Measurements from ENCODE around the gene ME3. TPM values are rescaled to one million over a fixed set of nuclear protein-coding genes. Genes with fewer than 3 reads are reported as not detected.

ME3 gene
- total RNA-seq, 1 donor from 2014 or later: 19.9 TPM

DNA sequence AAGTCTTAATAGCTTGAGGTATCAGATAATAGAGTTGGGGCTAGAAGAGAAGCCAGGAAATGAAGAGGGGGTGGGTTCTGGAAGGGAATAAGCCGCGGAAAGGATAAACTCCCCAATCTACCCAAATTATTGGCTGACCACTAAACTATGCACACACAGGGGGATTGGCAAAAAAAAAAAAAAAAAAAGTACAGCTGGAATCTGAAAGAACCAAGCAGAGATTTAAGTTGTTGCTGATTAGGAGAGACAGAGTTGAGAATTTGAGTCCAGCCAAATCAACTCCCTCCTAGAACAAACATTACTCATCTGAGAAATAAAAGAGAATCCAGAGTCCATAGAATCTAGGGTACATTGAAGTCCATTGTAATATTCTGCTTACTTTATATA lies 162.8 kb downstream of the ME3 start:
- no peak for DNase-seq (ENCODE audit: low spot score)
- intact Hi-C loops (cut with DNase I): no loop called here

DNA sequence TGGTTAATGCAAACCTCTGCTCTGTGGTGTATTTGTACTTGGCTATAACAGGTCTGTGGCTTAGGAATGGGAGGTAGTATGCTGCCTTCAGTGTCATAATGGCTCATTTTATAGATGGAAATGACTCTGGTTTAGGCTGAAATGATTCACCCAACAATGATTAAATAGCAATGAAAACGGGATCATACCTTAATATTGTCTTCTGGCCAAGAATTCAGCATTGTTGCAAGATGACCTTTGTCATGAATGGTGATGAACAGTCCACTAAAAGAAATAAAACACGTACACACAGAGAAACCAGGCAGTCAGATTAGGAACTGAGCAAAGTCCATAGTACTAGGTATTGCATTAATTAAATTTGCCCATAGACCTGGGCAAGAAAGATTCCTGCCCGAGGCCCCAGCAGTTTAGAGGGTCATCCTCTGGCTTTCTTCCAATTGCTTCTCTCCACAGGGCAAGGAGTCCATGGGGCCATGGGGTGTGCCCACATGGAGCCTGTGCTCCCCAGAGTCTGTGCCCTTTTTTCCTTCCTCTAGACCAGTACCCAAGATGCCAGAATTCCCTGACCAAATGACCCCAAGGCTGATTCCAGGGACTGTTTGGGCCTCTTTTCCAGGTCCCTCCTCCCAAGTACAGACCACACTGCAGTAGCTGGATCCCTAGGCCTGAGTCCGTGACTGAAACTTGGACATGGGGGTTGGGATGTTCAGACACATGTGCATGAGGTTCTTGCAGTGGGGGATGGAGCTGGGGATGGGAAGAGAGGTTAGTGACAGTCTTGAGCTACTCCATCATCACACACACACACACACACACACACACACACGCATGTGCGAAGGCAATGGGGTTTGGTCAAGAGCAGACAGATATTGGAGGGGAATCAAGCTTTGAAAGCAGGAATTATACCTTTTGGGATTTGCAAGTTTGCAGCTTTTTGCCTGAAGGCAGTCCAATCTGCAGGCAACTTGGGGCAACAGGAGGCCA lies 163.5 kb downstream of the ME3 start:
- DNase-seq (ENCODE audit: low spot score): no peak
- intact Hi-C loops (cut with DNase I): no loop called here

GRCh38 chr11:86507249-86507845 lies 165.1 kb downstream of the ME3 start:
- intact Hi-C loops (cut with DNase I): no loop called here
- DNase-seq (ENCODE audit: low spot score): no peak

- intact Hi-C loops (cut with DNase I): no loop called here
- no peak for DNase-seq (ENCODE audit: low spot score)
Observed at GRCh38 chr11:86506235-86506634, 166.2 kb downstream of the ME3 start.

DNA sequence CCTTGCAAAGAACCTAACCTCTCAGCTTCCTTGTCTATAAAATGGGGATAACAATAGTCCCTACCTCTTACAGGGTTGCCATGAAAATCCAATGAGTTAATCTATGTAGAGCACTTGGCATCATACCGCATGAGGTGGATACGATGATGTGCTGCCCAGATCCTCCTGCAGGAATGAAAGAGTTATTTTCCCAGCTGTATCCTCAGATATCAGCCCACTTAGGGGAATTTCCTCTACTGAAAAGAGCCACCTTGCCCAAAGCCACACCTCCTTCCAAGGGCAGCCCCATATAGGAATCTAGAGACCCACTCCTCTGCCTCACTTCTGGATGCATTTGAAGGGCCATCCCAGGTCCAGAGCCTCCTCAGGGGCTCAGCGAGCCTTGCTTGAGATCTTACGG lies 169.3 kb downstream of the ME3 start:
- intact Hi-C loops (cut with DNase I): no loop called here

DNA sequence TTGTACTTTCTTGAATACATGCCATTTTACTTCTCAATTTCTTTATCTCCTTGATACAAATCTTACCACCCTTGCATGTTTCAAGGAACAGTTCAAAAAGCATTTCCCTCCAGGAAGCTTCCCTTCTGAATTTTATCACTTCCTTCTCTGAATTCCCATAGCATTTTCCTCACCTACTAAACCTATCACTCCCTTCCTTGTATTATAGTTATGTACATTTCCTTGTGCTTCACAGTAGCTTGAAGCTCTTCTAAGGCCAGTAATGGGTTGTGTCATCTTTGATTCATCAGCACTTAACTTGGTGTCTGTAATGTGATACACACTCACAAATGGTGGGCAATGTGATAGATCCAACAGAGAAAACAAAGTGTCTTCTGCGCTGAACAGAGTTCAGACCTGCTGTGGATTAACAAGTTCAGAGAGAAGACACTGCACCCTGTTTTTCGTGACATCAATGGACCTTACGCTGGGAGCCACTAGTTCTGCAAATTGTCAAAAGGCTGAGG lies 170.2 kb downstream of the ME3 start:
- intact Hi-C loops (cut with DNase I): no loop called here
- DNase-seq (ENCODE audit: low spot score): no peak

More for the DNA sequence above, 169.3 kb downstream of the ME3 start:
- no peak for DNase-seq (ENCODE audit: low spot score)

GRCh38 chr11:86500500-86501140 lies 171.8 kb downstream of the ME3 start:
- intact Hi-C loops (cut with DNase I): no loop called here
- no peak for DNase-seq (ENCODE audit: low spot score)

DNA sequence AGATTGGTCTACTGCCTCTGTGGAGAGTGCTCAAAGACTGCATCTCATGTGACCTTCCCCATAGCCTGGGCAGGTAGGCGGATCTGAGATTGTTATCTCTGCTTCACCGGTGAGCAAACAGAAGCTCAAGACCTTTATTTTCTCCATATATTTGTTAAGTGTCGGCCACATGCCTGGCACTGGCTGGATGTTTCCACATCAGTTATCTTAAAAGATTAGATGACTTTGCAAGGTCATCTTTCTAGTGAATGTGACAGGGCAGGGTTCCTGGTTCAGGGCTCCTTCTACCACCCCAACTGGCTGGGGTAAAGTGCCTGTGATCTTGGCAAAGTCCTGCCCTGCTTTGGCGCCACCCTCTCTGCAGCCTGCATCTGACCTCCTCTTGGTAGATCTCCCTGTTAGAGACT lies 172.7 kb downstream of the ME3 start:
- no peak for DNase-seq (ENCODE audit: low spot score)
- intact Hi-C loops (cut with DNase I): no loop called here

DNA sequence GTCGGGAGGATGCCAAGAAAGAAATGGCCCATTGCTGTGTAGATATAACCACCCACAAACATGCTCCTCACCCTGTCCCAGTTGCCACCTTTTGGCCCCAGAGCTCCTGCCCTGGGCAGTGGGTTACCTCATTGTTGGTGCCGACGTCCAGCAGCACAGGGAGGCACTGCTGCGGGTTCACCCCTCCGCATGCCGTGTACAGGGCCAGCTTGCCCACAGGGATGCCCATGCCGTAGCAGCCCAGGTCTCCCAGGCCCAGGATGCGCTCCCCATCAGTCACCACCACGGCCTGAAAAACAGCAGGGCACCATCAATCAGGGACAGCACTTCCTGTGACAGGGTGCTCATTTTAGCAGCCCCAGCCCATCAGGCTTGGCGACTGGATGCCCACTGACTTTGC lies 174.6 kb downstream of the ME3 start:
- intact Hi-C loops (cut with DNase I): no loop called here
- DNase-seq (ENCODE audit: low spot score): no peak

- DNase-seq (ENCODE audit: low spot score): no peak
- intact Hi-C loops (cut with DNase I): no loop called here
Observed at GRCh38 chr11:86497310-86497709, 175.1 kb downstream of the ME3 start.

DNA sequence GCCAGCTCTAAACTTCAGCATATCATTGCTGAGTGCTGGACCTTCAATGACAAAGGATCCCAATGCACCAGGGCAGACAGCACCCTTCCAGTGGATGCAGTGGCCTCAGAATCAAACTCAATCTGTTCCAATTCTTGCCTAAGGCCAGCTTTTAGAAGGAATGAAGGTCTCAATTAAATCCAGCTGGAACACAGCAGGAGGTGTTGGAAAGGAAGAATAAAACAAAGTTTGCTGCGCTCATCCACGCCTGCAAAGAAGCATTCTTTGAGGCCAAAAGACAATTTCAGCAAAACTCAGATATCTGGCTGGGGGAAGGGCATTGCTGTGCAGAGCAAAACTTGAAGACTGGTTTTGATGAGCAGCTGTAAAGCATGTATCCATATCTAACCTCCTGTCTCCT lies 177.1 kb downstream of the ME3 start:
- intact Hi-C loops (cut with DNase I): no loop called here
- DNase-seq (ENCODE audit: low spot score): no peak

- DNase-seq (ENCODE audit: low spot score): no peak
- intact Hi-C loops (cut with DNase I): no loop called here
Observed at GRCh38 chr11:86492370-86493010, 179.9 kb downstream of the ME3 start.

GRCh38 chr11:86491027-86491426 lies 181.4 kb downstream of the ME3 start:
- no peak for DNase-seq (ENCODE audit: low spot score)
- intact Hi-C loops (cut with DNase I): no loop called here

GRCh38 chr11:86490582-86490981 lies 181.8 kb downstream of the ME3 start:
- intact Hi-C loops (cut with DNase I): no loop called here
- no peak for DNase-seq (ENCODE audit: low spot score)

- intact Hi-C loops (cut with DNase I): no loop called here
- no peak for DNase-seq (ENCODE audit: low spot score)
Observed at GRCh38 chr11:86489442-86489841, 183.0 kb downstream of the ME3 start.

GRCh38 chr11:86488553-86488952 lies 183.9 kb downstream of the ME3 start:
- intact Hi-C loops (cut with DNase I): no loop called here
- DNase-seq (ENCODE audit: low spot score): no peak

GRCh38 chr11:86487671-86488070 lies 184.7 kb downstream of the ME3 start:
- intact Hi-C loops (cut with DNase I): no loop called here
- DNase-seq (ENCODE audit: low spot score): no peak

GRCh38 chr11:86486261-86487030 lies 186.0 kb downstream of the ME3 start:
- no peak for DNase-seq (ENCODE audit: low spot score)
- intact Hi-C loops (cut with DNase I): no loop called here

- no peak for DNase-seq (ENCODE audit: low spot score)
- intact Hi-C loops (cut with DNase I): loop anchor here (5.0 kb wide), 3 partner anchors 73 to 258 kb away; no protein-coding TSS in a partner anchor
Observed at GRCh38 chr11:86484795-86485166, 187.6 kb downstream of the ME3 start.
